Measurements from ENCODE around the gene HTR3A.
"Not testable (repeated sequence)": the region's sequence is repeated elsewhere in the genome, so short reads cannot be mapped to it uniquely, and the experiment has no call there.

The HTR3A gene
- total RNA-seq: 0 to 2.3 (median 0) reads per million in 17 experiments

- no peak for DNase-seq
Observed at GRCh38 chr11:113974741-113975470, at the start of gene HTR3A. HTR3A (plus strand) TSS chr11:113975108; CDS start chr11:113975326, 218 bp downstream.

GRCh38 chr11:113926273-113927197 lies 48.4 kb upstream of the HTR3A start:
- no peak for DNase-seq

GRCh38 chr11:113928311-113928710 lies 46.6 kb upstream of the HTR3A start:
- DNase-seq: peak in 3 of 4 experiments; percentile 6 to 48 (median 41)

- no peak for DNase-seq
Observed at GRCh38 chr11:113932788-113933187, 42.1 kb upstream of the HTR3A start.

- not testable (repeated sequence) for DNase-seq
Observed at GRCh38 chr11:113934193-113934592, 40.7 kb upstream of the HTR3A start.

GRCh38 chr11:113934761-113935160 lies 40.1 kb upstream of the HTR3A start:
- DNase-seq: no peak

GRCh38 chr11:113935858-113936257 lies 39.0 kb upstream of the HTR3A start:
- DNase-seq: no peak

- DNase-seq: no peak
Observed at GRCh38 chr11:113937918-113938317, 37.0 kb upstream of the HTR3A start.

- DNase-seq: peak in 2 of 4 experiments; percentile 8 to 29
Observed at GRCh38 chr11:113942256-113942655, 32.7 kb upstream of the HTR3A start.

GRCh38 chr11:113946162-113946561 lies 28.7 kb upstream of the HTR3A start:
- not testable (repeated sequence) for DNase-seq

- DNase-seq: peak in 3 of 4 experiments; percentile 19 to 46 (median 40)
Observed at GRCh38 chr11:113947994-113948393, 26.9 kb upstream of the HTR3A start.

GRCh38 chr11:113949891-113950290 lies 25.0 kb upstream of the HTR3A start:
- no peak for DNase-seq

GRCh38 chr11:113951537-113951936 lies 23.4 kb upstream of the HTR3A start:
- DNase-seq: no peak

GRCh38 chr11:113952070-113952469 lies 22.8 kb upstream of the HTR3A start:
- DNase-seq: peak; percentile 45 to 77 (median 73)

GRCh38 chr11:113952588-113952987 lies 22.3 kb upstream of the HTR3A start:
- peak; percentile 69 to 88 (median 86) for DNase-seq

- no peak for DNase-seq
Observed at GRCh38 chr11:113954235-113954634, 20.7 kb upstream of the HTR3A start.

- DNase-seq: no peak
Observed at GRCh38 chr11:113956986-113957385, 17.9 kb upstream of the HTR3A start.

GRCh38 chr11:113960702-113961330 lies 14.1 kb upstream of the HTR3A start:
- no peak for DNase-seq

- DNase-seq: no peak
Observed at GRCh38 chr11:113967361-113967760, 7.5 kb upstream of the HTR3A start.

GRCh38 chr11:113971506-113972195 lies 3.3 kb upstream of the HTR3A start:
- no peak for DNase-seq

GRCh38 chr11:113977071-113977490 lies 2.2 kb downstream of the HTR3A start:
- DNase-seq: no peak

- no peak for DNase-seq
Observed at GRCh38 chr11:113977701-113978100, 2.8 kb downstream of the HTR3A start.
